HUES64 (cell line): Measurements from ENCODE around the gene SCAI.

ENCODE experiments used
- H3K27ac ChIP-seq: 2 replicates; pipeline ENCODE4 v1.7.0; 2013; ENCODE audit warnings: low read depth, low read length, inconsistent platforms
- H3K27me3 ChIP-seq: 2 replicates; pipeline ENCODE4 v1.6.1; 2013; ENCODE audit warnings: mild to moderate bottlenecking, low read length; ENCODE audit not compliant: insufficient read depth
- H3K36me3 ChIP-seq: 2 replicates; pipeline ENCODE4 v1.6.1; 2013; ENCODE audit warnings: mild to moderate bottlenecking, low read length; ENCODE audit not compliant: insufficient read depth
- H3K4me1 ChIP-seq: 2 replicates; pipeline ENCODE4 v1.6.1; 2013; ENCODE audit warnings: mild to moderate bottlenecking, low read length, moderate library complexity; ENCODE audit not compliant: insufficient read depth
- H3K4me3 ChIP-seq: 2 replicates; pipeline ENCODE4 v1.5.1; 2013; ENCODE audit warnings: mild to moderate bottlenecking, low read length, moderate library complexity
- H3K9ac ChIP-seq: 2 replicates; pipeline ENCODE4 v1.6.1; 2013; ENCODE audit warnings: mild to moderate bottlenecking, low read depth, low read length
- H3K9me3 ChIP-seq: 2 replicates; pipeline ENCODE4 v1.6.1; 2013; ENCODE audit warnings: low read depth, low read length; ENCODE audit not compliant: insufficient read depth
- WGBS: fragments of 150-250, 120-280 bp; methylation state at CpG from one replicate; pipeline ENCODE4 v1.1.7; 2013; ENCODE audit warnings: missing lambda C conversion rate; 5-methylcytosine and 5-hydroxymethylcytosine counted together

The SCAI gene

GRCh38 chr9:124908098-124908497 lies 235.2 kb downstream of the SCAI start:
- WGBS, result 91% methylated on average over 1 of the region's 2 CpGs
- no peaks in the 10 kb centered on the region for H3K4me1 ChIP-seq
- H3K4me3 ChIP-seq, result no peak overlapping the region
- no peak overlapping the region for H3K9ac ChIP-seq
- H3K27me3 ChIP-seq, result no peaks in the 10 kb centered on the region
- peaks cover 6% of the 10 kb centered on the region for H3K36me3 ChIP-seq
- H3K27ac ChIP-seq, result no peak overlapping the region
- no peaks in the 10 kb centered on the region for H3K9me3 ChIP-seq

GRCh38 chr9:124906966-124907365 lies 236.4 kb downstream of the SCAI start:
- no peaks in the 10 kb centered on the region for H3K27me3 ChIP-seq
- H3K36me3 ChIP-seq, result peaks cover 6% of the 10 kb centered on the region
- H3K4me1 ChIP-seq, result no peaks in the 10 kb centered on the region
- H3K9ac ChIP-seq, result no peak overlapping the region
- H3K9me3 ChIP-seq, result no peaks in the 10 kb centered on the region
- no peak overlapping the region for H3K27ac ChIP-seq
- H3K4me3 ChIP-seq, result no peak overlapping the region
- 90% methylated on average over 1 of the region's 1 CpG for WGBS

- H3K9me3 ChIP-seq, result no peaks in the 10 kb centered on the region
- H3K4me3 ChIP-seq, result no peak overlapping the region
- H3K9ac ChIP-seq, result no peak overlapping the region
- H3K4me1 ChIP-seq, result no peaks in the 10 kb centered on the region
- no peaks in the 10 kb centered on the region for H3K27me3 ChIP-seq
- no peak overlapping the region for H3K27ac ChIP-seq
- 94% methylated on average over 9 of the region's 9 CpGs for WGBS
- peaks cover 11% of the 10 kb centered on the region; the same call in 1 of the 2 replicates for H3K36me3 ChIP-seq
Observed at GRCh38 chr9:124899845-124900244, 243.5 kb downstream of the SCAI start.

GRCh38 chr9:124897570-124898460 lies 245.5 kb downstream of the SCAI start:
- H3K27me3 ChIP-seq, result no peaks in the 10 kb centered on the region
- H3K4me1 ChIP-seq, result peaks cover 5% of the 10 kb centered on the region; the same call in 1 of the 2 replicates
- WGBS, result 91% methylated on average over 6 of the region's 6 CpGs
- no peak overlapping the region for H3K4me3 ChIP-seq
- no peak overlapping the region for H3K9ac ChIP-seq
- H3K27ac ChIP-seq, result no peak overlapping the region
- H3K36me3 ChIP-seq, result peaks cover 11% of the 10 kb centered on the region; the same call in 1 of the 2 replicates
- H3K9me3 ChIP-seq, result no peaks in the 10 kb centered on the region

- Histone ChIP-seq H3K27ac (no peak overlapping the region), H3K27me3 (no peaks in the 10 kb centered on the region), H3K9me3 (no peaks in the 10 kb centered on the region), H3K4me3 (no peak overlapping the region), H3K9ac (peak overlapping the region; percentile 17; the same call in 1 of the 2 replicates), H3K4me1 (peaks cover 5% of the 10 kb centered on the region; the same call in 1 of the 2 replicates), H3K36me3 (peaks cover 20% of the 10 kb centered on the region)
Observed at GRCh38 chr9:124894741-124895170, 248.6 kb downstream of the SCAI start.

- H3K36me3 ChIP-seq, result peaks cover 25% of the 10 kb centered on the region
- 90% methylated on average over 9 of the region's 9 CpGs for WGBS
- H3K9me3 ChIP-seq, result no peaks in the 10 kb centered on the region
Observed at GRCh38 chr9:124894035-124894740, 249.1 kb downstream of the SCAI start.

More at GRCh38 chr9:124894035-124894740, 249.1 kb downstream of the SCAI start:
- peaks cover 5% of the 10 kb centered on the region; the same call in 1 of the 2 replicates for H3K4me1 ChIP-seq
- H3K9ac ChIP-seq, result no peak overlapping the region
- no peaks in the 10 kb centered on the region for H3K27me3 ChIP-seq
- H3K4me3 ChIP-seq, result no peak overlapping the region
- no peak overlapping the region for H3K27ac ChIP-seq
